Sigmoid colon (tissue), 4 donors: Measurements from ENCODE around the gene WNK2.

Experiments
- CTCF ChIP-seq, 4 experiments: fragments of 450-650 bp in 3 of 4; fragments of 200-600 bp in 1 of 4; IDR thresholded peaks; one replicate each; pipeline ENCODE4 v1.5.1; 2016 to 2019; ENCODE audit warnings: antibody characterized with exemption in 4 of 4, mild to moderate bottlenecking in 3 of 4, moderate library complexity in 2 of 4
- POLR2A ChIP-seq, 2 donors: fragments of 450-650 bp; IDR thresholded peaks; one replicate each; pipeline ENCODE4 v1.6.1; 2016; ENCODE audit warnings: antibody characterized with exemption in 2 of 2, mild to moderate bottlenecking in 2 of 2, moderate library complexity in 2 of 2
- POLR2AphosphoS5 ChIP-seq, 4 donors: sonication (generic); formaldehyde crosslinking; IDR thresholded peaks; one replicate each; pipeline ENCODE4 v1.6.1; 2017; ENCODE audit warnings: antibody characterized with exemption in 4 of 4

DNA sequence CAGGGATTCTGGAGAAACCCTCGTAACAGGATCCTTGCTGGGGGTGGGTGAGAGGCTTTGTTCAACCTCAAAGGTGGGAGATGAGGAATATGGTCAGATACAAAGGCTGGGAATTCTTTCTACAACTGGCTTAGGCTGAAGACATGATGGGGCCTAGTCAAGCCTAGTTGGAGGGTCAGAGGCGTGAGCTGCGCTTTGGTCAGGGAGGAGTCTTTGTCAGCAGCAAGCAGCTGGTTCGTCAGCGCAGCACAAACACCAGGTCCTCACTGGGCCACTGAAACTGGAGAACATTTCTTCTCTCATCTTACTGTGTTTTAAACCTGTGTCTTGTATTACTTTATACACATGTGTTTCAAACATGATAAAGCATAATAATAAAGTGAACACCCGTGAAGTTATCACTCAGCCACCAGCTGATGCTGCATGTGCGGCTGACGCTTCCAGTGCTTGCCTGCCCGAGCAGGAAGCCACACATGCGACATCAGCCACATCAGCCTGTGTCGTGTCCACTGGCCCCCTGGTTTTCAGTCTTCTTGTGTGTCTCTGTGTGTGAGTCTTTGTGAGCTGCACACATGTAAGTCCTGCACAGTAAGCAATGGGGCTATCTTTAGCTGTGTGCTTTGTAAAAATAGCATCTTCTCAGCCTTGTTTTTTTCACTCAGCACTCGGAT, 81.5 kb downstream of the WNK2 start:
- TF ChIP-seq POLR2A (IDR thresholded peaks at IDR 0.05) = no peak
- TF ChIP-seq CTCF (IDR thresholded peaks at IDR 0.05) = no peak
- TF ChIP-seq POLR2AphosphoS5 (IDR thresholded peaks at IDR 0.05) = no peak
